ENCODE measurements around the gene CFAP97.

DNA sequence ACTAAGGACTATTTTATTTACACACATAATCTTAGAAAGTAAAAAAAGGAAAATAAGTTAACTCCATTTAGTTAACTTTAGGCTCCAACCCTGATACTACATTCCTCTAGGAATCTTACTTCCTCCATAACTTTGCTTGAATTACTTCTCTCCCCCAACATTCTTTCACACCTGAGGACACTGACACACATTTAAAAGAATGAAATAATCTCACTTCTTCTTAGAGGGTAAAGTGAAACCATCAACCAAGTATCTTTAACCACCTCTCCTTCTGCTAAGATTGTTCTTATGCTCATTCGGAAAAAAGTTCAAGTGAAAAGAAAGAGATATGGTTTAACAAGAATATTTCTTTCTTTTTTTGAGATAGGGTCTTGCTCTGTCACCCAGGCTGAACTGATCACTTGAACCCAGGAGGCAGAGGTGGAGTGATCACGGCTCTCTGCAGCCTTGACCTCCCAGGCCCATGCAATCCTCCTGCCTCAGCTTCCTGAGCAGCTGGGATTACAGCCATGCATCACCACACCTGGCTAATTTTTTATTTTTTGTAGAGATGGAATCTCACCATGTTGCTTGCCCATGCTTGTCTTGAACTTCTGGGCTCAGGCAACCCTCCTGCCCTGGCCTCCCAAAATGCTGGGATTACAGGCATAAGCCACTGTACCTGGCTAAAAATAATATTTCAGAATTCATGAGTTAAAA, 32.3 kb downstream of the CFAP97 start:
- TF ChIP-seq, protein P1, sequence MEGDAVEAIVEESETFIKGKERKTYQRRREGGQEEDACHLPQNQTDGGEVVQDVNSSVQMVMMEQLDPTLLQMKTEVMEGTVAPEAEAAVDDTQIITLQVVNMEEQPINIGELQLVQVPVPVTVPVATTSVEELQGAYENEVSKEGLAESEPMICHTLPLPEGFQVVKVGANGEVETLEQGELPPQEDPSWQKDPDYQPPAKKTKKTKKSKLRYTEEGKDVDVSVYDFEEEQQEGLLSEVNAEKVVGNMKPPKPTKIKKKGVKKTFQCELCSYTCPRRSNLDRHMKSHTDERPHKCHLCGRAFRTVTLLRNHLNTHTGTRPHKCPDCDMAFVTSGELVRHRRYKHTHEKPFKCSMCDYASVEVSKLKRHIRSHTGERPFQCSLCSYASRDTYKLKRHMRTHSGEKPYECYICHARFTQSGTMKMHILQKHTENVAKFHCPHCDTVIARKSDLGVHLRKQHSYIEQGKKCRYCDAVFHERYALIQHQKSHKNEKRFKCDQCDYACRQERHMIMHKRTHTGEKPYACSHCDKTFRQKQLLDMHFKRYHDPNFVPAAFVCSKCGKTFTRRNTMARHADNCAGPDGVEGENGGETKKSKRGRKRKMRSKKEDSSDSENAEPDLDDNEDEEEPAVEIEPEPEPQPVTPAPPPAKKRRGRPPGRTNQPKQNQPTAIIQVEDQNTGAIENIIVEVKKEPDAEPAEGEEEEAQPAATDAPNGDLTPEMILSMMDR (IDR thresholded peaks at IDR 0.05) = no peak
- no peak for TF ChIP-seq EZH2 (IDR thresholded peaks at IDR 0.05; ENCODE audit: borderline replicate concordance, insufficient read depth, low read depth, low read length, poor library complexity, severe bottlenecking)
